Measurements from ENCODE around the gene TMC4.

The TMC4 gene

GRCh38 chr19:54159352-54160181 is 13.4 kb downstream of the TMC4 start, which contains the start of gene LENG1:
Gene LENG1, minus strand, starts transcription at chr19:54159721. Its CDS starts 26 bp downstream, at chr19:54159695.
- DNase-seq = peak; percentile 100
- TF ChIP-seq GATA1 (IDR thresholded peaks at IDR 0.05; ENCODE audit: low read depth, low read length) (no peak), POLR2A (IDR thresholded peaks at IDR 0.05; ENCODE audit: low read length) (peak; percentile 79)

- peak in 1 of 2 experiments; percentile 67 for DNase-seq
- TF ChIP-seq POLR2A (IDR thresholded peaks at IDR 0.05; ENCODE audit: low read length) (no peak), GATA1 (IDR thresholded peaks at IDR 0.05; ENCODE audit: low read depth, low read length) (no peak)
These were observed 14.1 kb downstream of the TMC4 start for GRCh38 chr19:54158812-54159351.

- no peak for DNase-seq
- TF ChIP-seq POLR2A (IDR thresholded peaks at IDR 0.05; ENCODE audit: low read length) = no peak
- no peak for TF ChIP-seq GATA1 (IDR thresholded peaks at IDR 0.05; ENCODE audit: low read depth, low read length)
These were observed 16.0 kb downstream of the TMC4 start for GRCh38 chr19:54156953-54157352.

GRCh38 chr19:54156490-54156889 is 16.5 kb downstream of the TMC4 start:
- TF ChIP-seq GATA1 (IDR thresholded peaks at IDR 0.05; ENCODE audit: low read depth, low read length) = no peak
- no peak for TF ChIP-seq POLR2A (IDR thresholded peaks at IDR 0.05; ENCODE audit: low read length)
- no peak for DNase-seq

GRCh38 chr19:54155694-54156093 is 17.3 kb downstream of the TMC4 start:
- TF ChIP-seq GATA1 (IDR thresholded peaks at IDR 0.05; ENCODE audit: low read depth, low read length) = no peak
- DNase-seq = no peak

- no peak for TF ChIP-seq POLR2A (IDR thresholded peaks at IDR 0.05; ENCODE audit: low read length)
- no peak for TF ChIP-seq GATA1 (IDR thresholded peaks at IDR 0.05; ENCODE audit: low read depth, low read length)
- no peak for DNase-seq
These were observed 18.2 kb downstream of the TMC4 start for GRCh38 chr19:54154603-54155345.

- DNase-seq = no peak
These were observed 19.1 kb downstream of the TMC4 start for GRCh38 chr19:54153731-54154326.

GRCh38 chr19:54152878-54153524 is 20.0 kb downstream of the TMC4 start:
- TF ChIP-seq POLR2A (IDR thresholded peaks at IDR 0.05; ENCODE audit: low read length) (no peak), GATA1 (IDR thresholded peaks at IDR 0.05; ENCODE audit: low read depth, low read length) (no peak)
- DNase-seq = no peak

More at GRCh38 chr19:54153731-54154326, 19.1 kb downstream of the TMC4 start:
- TF ChIP-seq POLR2A (IDR thresholded peaks at IDR 0.05; ENCODE audit: low read length) (no peak), GATA1 (IDR thresholded peaks at IDR 0.05; ENCODE audit: low read depth, low read length) (no peak)

GRCh38 chr19:54152267-54152666 is 20.7 kb downstream of the TMC4 start:
- DNase-seq = no peak

GRCh38 chr19:54151362-54152035 is 21.5 kb downstream of the TMC4 start:
- no peak for TF ChIP-seq GATA1 (IDR thresholded peaks at IDR 0.05; ENCODE audit: low read depth, low read length)
- no peak for TF ChIP-seq POLR2A (IDR thresholded peaks at IDR 0.05; ENCODE audit: low read length)
- DNase-seq = no peak

More at GRCh38 chr19:54152267-54152666, 20.7 kb downstream of the TMC4 start:
- no peak for TF ChIP-seq POLR2A (IDR thresholded peaks at IDR 0.05; ENCODE audit: low read length)
- TF ChIP-seq GATA1 (IDR thresholded peaks at IDR 0.05; ENCODE audit: low read depth, low read length) = no peak

- TF ChIP-seq POLR2A (IDR thresholded peaks at IDR 0.05; ENCODE audit: low read length) (no peak), GATA1 (IDR thresholded peaks at IDR 0.05; ENCODE audit: low read depth, low read length) (no peak)
- no peak for DNase-seq
These were observed 23.7 kb downstream of the TMC4 start for GRCh38 chr19:54149021-54149812.

GRCh38 chr19:54148158-54148557 is 24.8 kb downstream of the TMC4 start:
- DNase-seq = no peak
- TF ChIP-seq GATA1 (IDR thresholded peaks at IDR 0.05; ENCODE audit: low read depth, low read length) (no peak), POLR2A (IDR thresholded peaks at IDR 0.05; ENCODE audit: low read length) (no peak)

Data from erythroblast (primary cell).